Umbilical cord (tissue), 2 donors: ENCODE measurements around the gene CUX1. TPM values are rescaled to one million over a fixed set of nuclear protein-coding genes. Genes with fewer than 3 reads are reported as not detected.
"Not testable (repeated sequence)": the region's sequence is repeated elsewhere in the genome, so short reads cannot be mapped to it uniquely, and the experiment has no call there.

Experiments
- DNase-seq: peaks from one replicate; pipeline ENCODE4 v3.0.0-alpha.2; 2015; ENCODE audit warnings: low spot score
- total RNA-seq: library from RNA; depleted of rRNA; stranded (reverse); fragments of >200 nt; gene quantifications from one replicate; pipeline ENCODE4 v1.2.3, GENCODE V29; 2014; ENCODE audit warnings: low replicate concordance; ENCODE audit not compliant: insufficient read depth

CUX1 gene
- 92.0 TPM for total RNA-seq

DNA sequence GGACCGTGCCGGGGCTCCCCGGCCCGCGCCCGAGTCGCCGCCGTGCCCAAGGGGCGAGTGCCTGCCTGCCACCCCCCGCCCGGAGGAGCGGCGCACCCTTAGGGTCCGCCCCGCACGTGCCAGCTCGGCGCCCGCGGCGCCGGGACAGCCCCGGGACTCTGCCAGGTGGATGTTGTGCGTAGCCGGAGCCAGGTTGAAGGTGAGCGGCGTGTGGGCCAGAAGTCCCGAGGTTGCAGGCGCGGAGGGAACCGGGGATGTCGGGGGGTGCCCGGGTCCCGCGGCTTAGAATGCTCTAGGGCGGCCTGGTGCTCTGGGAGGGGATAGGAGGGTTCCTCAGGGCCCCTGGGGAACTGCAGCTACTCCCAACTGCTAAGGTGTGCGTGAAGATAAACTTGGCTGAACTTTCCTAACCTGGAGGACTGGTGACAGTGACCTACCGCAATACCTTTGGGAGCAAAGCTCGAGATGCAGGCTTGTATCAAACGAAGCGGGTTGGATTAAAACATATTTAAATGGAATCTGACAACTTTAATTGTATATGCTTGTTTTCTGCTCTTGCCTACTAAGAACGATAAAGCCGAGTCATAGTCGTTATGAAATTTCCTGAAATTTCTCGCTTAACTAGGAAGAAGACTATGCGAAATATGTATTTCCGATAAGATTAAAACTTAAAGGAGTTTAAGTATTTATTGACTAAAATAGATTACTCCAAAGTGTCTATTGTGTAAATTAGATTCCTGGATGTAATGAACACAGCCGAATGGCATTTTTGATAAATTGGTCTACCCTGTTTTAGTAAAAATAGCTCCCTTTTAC is at the start of gene CUX1:
Gene CUX1, plus strand, starts transcription at position 156 of the 816 bp plus-strand sequence. Its CDS starts 14 bp downstream, at position 170.
- peak; percentile 42 for DNase-seq

DNA sequence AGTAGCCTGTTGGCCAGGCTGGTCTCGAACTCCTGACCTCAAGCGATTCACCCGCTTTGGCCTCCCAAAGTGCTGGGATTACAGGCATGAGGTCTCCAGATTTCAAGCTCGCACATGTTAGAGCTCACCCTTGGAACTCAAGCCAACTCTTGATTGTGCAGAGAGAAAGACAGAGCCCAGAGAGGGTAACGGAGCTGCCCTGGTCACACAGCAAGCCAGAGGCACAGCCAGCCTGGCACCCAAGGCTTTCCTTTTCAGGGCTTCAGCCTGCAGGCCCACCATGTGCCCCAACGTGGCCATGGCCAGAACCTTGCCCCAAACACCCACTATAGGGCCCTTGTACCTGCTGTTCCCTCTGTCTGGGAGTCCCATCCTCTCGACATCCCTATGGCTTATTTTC is 49.1 kb upstream of the CUX1 start:
- DNase-seq, result no peak

DNA sequence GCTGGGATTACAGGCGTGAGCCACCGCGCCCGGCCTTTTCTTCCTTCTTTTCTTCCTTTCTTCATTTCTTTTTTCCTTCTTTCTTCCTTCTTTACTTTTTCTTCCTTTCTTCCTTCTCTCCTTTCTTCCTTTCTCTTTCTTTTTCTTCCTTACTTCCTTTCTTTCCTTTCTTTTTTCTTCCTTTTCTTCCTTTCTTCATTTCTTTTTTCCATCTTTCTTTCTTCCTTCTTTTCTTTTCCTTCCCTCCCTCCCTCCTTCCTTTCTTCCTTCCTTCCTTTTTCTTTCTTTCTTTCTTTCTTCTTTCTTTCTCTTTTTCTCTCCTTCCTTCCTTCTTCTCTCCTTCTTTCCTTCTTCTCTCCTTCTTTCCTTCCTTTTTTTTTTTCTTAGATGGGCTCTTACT is 47.0 kb upstream of the CUX1 start:
- DNase-seq, result no peak

GRCh38 chr7:101772508-101773211 is 44.8 kb upstream of the CUX1 start:
- no peak for DNase-seq

- DNase-seq, result no peak
Measured at GRCh38 chr7:101775181-101775580, 42.2 kb upstream of the CUX1 start.

GRCh38 chr7:101778026-101778580 is 39.3 kb upstream of the CUX1 start:
- no peak for DNase-seq

DNA sequence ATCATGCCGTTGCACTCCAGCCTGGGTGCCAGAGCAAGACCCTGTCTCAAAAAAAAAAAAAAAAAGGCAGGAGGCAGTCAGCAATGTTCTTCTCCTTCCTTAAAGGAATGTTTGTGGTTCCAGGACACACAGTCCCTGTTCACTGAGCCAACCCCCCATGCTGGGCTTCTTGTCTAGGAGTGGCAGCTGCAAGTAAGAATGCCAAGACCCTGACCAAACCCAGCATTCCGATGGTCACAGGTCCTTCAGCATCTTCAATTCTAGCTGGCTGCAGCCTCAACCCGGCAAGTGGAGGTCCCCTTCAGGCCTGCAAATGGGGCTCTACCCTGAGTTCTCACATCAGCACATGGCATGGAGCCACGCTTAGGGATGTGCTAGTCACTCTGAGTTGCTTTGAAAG is 38.2 kb upstream of the CUX1 start:
- DNase-seq, result no peak

DNA sequence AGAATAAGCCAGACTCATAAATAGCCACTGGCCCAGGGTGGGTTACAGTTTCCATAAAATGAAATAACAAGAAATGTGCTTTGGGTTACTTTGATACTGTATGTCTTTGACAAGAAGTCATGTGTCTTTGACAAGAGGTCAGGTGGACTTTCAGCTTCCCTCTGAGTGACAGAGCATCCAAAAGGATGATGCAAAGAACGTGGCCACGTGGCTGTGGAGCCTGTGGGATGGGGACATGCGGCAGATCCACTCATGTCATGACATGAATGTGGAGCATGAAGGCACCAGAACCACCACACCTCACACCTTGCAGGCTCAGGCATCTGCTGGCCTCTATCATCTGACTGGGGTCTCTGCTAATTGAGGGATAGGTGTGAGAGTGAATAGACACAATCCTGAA is 37.1 kb upstream of the CUX1 start:
- no peak for DNase-seq

DNA sequence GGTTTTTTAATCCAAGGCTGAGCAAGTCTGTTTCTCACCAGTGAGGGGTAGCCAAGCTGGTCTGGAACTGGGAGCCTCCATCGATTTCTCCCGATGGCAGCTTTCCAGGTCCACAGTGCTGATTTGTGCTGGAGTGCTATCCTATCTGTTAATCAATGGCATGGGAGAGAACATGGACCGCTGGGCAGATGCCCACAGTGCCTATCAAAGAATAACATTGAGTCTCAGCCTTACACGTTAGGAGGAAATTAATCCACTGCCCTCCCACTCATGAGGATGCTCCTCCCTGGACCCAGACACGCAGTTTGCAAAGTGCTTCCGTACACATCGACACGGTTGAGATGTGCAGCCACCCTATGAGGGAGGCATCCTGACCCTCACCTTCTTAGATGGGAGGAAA is 36.0 kb upstream of the CUX1 start:
- no peak for DNase-seq

DNA sequence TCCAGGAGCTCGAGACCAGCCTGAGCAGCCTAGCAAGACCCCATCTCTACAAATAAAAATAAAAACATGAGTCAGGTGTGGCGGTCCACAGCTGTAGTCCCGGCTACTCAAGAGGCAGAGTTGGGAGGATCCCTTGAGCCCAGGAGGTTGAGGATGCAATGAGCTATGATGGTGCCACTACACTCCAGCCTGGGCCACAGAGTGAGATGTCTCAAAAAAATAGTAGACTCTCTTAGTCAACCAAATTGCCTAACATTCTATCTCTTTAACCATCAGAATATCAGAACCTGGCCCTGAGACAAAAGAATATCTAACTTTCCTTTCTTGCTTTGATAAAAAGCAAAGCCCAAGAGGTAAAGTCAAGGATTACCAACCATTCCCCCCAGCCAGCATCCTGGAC is 35.0 kb upstream of the CUX1 start:
- no peak for DNase-seq

GRCh38 chr7:101782896-101783295 is 34.5 kb upstream of the CUX1 start:
- DNase-seq, result no peak

GRCh38 chr7:101783381-101784181 is 33.8 kb upstream of the CUX1 start:
- peak; percentile 23 for DNase-seq

DNA sequence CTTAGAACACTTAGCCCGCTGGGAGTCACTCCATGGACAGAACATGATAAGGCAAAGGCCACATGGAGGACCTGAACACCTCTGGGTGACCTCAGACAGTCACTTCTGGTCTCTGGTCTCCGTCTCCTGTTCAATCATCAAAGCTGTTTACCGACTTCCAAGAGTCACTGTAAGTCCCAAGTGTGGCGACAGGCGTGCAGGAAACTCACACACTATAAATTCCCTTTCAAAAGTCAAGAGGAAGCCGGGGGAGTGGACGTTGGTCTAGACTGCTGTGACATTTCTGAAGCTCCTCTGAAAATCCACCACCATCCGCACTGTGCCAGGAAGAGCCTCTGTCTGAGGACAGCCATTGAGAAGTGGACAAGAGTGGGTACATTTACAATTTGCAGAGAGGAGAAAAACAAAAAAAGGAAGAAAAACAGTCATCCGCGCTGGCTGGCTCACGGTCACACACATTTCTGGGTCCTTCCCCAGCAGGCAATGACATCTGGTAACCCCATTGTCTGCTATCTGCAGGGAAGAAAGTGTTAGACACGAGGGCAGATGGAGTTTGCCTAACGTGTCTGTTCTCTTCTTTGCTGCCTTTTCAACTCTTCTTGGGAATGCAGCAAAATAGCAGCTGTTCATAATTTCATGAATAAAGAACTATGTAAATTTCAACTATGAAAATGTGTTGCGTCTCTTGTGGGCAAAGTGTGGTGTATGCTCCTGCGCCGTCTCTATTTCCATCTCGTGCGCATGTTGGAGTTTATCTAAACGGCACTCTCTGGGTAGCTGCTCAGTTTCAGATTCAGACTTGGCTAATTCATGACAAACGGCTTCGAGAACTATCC is 32.9 kb upstream of the CUX1 start:
- DNase-seq, result peak; percentile 74

DNA sequence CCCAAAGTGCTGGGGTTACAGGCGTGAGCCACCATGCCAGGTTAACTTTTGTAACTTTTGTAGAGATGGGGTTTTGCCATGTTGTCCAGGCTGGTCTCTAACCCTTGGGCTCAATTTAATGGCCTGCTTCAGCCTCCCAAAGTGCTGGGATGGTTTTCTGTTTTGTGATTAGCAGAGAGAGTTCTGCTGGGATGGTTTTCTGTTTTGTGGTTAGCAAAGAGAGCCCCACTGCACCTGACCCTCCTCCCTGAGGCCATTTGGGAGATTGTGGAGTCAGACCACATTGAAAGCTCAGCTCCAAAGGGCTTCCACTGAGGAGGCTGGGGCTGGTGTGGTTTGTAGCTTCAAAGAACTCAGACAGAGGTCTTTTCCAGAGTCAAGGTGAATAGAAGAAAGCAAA is 29.6 kb upstream of the CUX1 start:
- DNase-seq, result no peak

DNA sequence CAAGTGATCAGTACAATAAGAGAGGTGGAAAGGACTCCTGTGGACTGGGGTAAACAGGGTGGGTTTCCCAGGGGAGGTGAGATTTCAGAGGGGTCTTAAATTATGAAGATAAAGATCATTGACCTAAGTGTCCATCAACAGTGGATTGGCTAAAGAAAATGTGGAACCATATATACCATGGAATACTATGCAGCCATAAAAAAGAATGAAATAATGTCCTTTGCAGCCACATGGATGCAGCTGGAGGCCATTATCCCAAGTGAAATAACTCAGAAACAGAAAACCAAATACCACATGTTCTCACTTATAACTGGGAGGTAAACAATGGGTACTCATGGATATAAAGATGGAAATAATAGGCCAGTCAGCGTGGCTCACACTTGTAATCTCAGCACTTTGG is 28.9 kb upstream of the CUX1 start:
- DNase-seq, result no peak

DNA sequence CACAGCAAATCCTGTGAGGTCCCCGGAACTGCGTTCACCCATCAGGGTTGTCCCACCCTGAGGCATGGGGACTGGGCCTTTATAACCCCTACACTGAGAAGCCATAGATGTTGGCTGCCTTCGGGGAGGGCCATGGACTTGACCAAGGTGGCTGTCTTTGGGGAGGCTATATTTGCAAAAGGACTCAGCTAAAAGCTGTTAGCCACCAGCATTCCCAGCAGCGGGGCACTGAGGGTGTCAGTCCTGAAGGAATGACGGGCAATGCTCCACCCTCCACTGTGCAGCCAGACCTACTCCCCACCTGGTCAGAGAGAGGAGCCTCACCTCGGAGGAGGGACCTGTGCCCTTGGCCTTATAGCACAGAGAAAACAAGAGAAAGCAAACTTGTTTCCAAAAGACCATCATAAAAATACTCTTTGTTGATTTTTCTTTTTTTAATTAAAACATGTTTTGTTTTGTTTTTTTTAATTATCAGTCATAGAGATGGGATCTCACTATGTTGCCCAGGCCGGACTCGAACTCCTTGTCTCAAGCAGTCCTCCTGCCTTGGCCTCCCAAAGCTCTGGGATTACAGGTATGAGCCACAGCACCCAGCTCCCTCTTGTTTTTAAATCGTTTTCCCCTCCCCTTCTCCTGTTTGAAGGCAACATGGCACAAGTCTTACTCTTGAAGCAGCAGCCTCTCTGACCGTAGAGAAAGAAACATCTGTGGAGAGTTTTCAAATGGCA is 26.7 kb upstream of the CUX1 start:
- no peak for DNase-seq

- peak; percentile 87 for DNase-seq
Measured at GRCh38 chr7:101792051-101792681, 25.3 kb upstream of the CUX1 start.

DNA sequence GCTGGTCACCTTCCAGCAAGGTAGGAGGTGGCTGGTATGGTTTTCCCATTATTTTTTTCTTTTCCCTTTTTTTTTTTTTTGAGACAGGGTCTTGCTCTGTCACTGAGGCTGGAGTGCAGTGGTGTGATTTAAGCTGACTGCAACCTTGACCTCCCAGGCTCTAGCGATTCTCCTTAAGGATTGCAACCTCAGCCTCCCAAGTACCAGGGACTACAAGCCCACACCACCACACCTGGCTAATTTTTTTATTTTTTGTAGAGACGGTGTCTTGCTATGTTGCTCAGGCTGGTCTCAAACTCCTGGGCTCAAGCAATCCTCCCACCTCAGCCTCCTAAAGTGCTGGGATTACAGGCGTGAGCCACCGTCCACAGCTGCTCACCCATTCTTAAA is 24.7 kb upstream of the CUX1 start:
- DNase-seq, result not testable (repeated sequence)

DNA sequence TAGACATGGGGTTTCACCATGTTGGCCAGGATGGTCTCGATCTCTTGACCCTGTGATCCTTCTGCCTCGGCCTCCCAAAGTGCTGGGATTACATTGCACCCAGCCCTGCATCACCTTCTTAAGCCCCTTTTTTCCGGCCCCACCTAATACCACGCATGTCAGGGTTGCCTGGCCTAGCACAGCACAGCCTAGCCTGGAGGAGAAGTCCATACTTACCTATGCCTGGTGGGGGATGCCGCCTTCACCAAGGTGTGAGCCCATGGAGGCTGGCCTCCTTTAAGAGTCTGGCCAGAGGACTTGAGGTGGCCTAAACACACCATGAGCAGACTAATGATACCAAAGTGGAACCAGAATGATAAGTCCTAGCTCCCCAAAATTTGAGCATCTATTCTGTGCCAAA is 22.0 kb upstream of the CUX1 start:
- no peak for DNase-seq

DNA sequence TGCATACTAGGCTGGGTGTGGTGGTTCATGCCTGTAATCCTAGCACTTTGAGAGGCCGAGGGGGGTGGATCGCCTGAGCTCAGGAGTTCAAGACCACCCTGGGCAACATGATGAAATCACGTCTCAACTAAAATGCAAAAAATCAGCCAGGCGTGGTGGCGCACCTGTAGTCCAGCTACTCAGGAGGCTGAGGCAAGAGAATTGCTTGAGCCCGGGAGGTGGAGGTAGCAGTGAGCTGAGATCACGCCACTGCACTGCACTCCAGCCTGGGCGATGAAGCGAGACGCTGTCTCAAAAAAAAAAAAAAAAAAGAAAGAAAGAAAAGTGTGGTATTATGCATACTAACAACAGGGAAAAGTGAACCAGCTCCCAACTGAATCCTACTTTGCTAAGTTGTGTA is 19.3 kb upstream of the CUX1 start:
- not testable (repeated sequence) for DNase-seq
